Esophagus squamous epithelium (tissue), 4 donors: ENCODE measurements around the gene C6orf163.

Source experiments
- CTCF ChIP-seq, 6 experiments: fragments of 450-650 bp in 4 of 6; fragments of 200-600 bp in 2 of 6; sonication (generic) in 2 of 6; IDR thresholded peaks; one replicate each; pipeline ENCODE4 v1.5.1; 2016 to 2019; ENCODE audit warnings: antibody characterized with exemption in 6 of 6, mild to moderate bottlenecking in 4 of 6, moderate library complexity in 4 of 6
- POLR2A ChIP-seq, 4 donors: fragments of 450-650 bp; IDR thresholded peaks; one replicate each; pipeline ENCODE4 v1.6.1; 2017; ENCODE audit warnings: antibody characterized with exemption in 4 of 4, mild to moderate bottlenecking in 4 of 4, moderate library complexity in 3 of 4

- TF ChIP-seq POLR2A (IDR thresholded peaks at IDR 0.05) (no peak), CTCF (IDR thresholded peaks at IDR 0.05) (no peak)
Observed at GRCh38 chr6:87342829-87343228, 1.8 kb upstream of the C6orf163 start.
